HCT116 (cell line): ENCODE measurements around the gene ZRANB1. TPM values are rescaled to one million over a fixed set of nuclear protein-coding genes. Genes with fewer than 3 reads are reported as not detected.

ENCODE experiments used
- ATAC-seq: fragments of 200-7000 bp; cut with Tn5 transposase; 2 replicates; pipeline ENCODE4 v1.9.1; 2020; ENCODE audit warnings: mild to moderate bottlenecking, moderate library complexity
- BruUV-seq: library from RNA; stranded (reverse); fragments of 400-500 nt; replicated peaks from 2 replicates; lab custom pipeline; 2021; lab: Mats Ljungman, UMichigan
- CTCF ChIA-PET: fragments of 300-600 bp; sonication (Branson Sonifier 250); formaldehyde crosslinking; loops from one replicate; lab custom pipeline; 2021; ENCODE audit warnings: antibody characterized with exemption; lab: Charles Lee
- POLR2A ChIA-PET: fragments of 300-600, 350-600 bp; sonication (Branson Sonifier 250); formaldehyde crosslinking; loops from one replicate; lab custom pipeline; 2021; ENCODE audit warnings: antibody characterized with exemption; lab: Charles Lee
- RAD21 ChIA-PET, 2 experiments: fragments of 300-600 bp; sonication (Branson Sonifier 250); formaldehyde crosslinking; loops; one replicate each; lab custom pipeline; 2023; ENCODE audit warnings: low total read pairs in 2 of 2; ENCODE audit not compliant: uncharacterized antibody in 2 of 2, unreplicated experiment in 2 of 2, low non-redundant PET in 1 of 2; lab: Charles Lee
- DNase-seq: peaks from one replicate; pipeline ENCODE4 v3.0.0-alpha.2; 2010; ENCODE audit warnings: low read depth, low spot score
- H2AFZ ChIP-seq: fragments of 200-600 bp; shearing (Covaris generic), sonication (generic); 2 replicates; pipeline ENCODE4 v1.6.1; 2017; ENCODE audit warnings: low read depth, mixed run types, mixed read lengths, antibody characterized with exemption, low read length; ENCODE audit not compliant: poor library complexity, severe bottlenecking
- H3K27ac ChIP-seq: 2 replicates; pipeline ENCODE4 v1.5.1; 2012; ENCODE audit warnings: low read depth, low read length
- H3K27me3 ChIP-seq: fragments of 200-600 bp; sonication (generic); 2 replicates; pipeline ENCODE4 v1.6.1; 2016; ENCODE audit warnings: mixed run types, low read length, mixed read lengths; ENCODE audit not compliant: insufficient read depth
- H3K36me3 ChIP-seq, 2 experiments: fragments of 200-500 bp in 1 of 2; fragments of 200-600 bp in 1 of 2; sonication (Bioruptor generic) in 1 of 2; sonication (generic) in 1 of 2; 2 replicates each; pipeline versions ENCODE4 v1.5.1 to v1.6.1; 2014 to 2016; ENCODE audit warnings: low read length in 2 of 2, inconsistent platforms in 1 of 2, mixed read lengths in 1 of 2, mixed run types in 1 of 2; ENCODE audit not compliant: insufficient read depth in 2 of 2, control insufficient read depth in 1 of 2
- H3K4me1 ChIP-seq, 2 experiments: fragments of 200-600 bp in 1 of 2; sonication (generic) in 1 of 2; 2 replicates each; pipeline versions ENCODE4 v1.5.1 to v1.6.1; 2012 to 2017; ENCODE audit warnings: low read length in 2 of 2, inconsistent platforms in 1 of 2, mild to moderate bottlenecking in 1 of 2, mixed read lengths in 1 of 2, mixed run types in 1 of 2, moderate library complexity in 1 of 2; ENCODE audit not compliant: insufficient read depth in 2 of 2, control insufficient read depth in 1 of 2
- H3K4me2 ChIP-seq: fragments of 200-600 bp; sonication (generic); 2 replicates; pipeline ENCODE4 v1.6.1; 2017; ENCODE audit warnings: mixed run types, low read length, mixed read lengths
- H3K4me3 ChIP-seq, 2 experiments: fragments of 200-600 bp in 1 of 2; sonication (generic) in 1 of 2; replicated peaks in 1 of 2; 2 replicates each; pipeline ENCODE4 v1.5.1; 2011 to 2016; ENCODE audit warnings: low read length in 2 of 2, control low read depth in 1 of 2, low read depth in 1 of 2, mild to moderate bottlenecking in 1 of 2, mixed read lengths in 1 of 2, mixed run types in 1 of 2
- H3K79me2 ChIP-seq: fragments of 200-600 bp; sonication (generic); 2 replicates; pipeline ENCODE4 v1.6.1; 2017; ENCODE audit warnings: mild to moderate bottlenecking, mixed run types, low read length, moderate library complexity, mixed read lengths; ENCODE audit not compliant: insufficient read depth
- H3K9ac ChIP-seq: fragments of 200-600 bp; sonication (generic); 2 replicates; pipeline ENCODE4 v1.6.1; 2016; ENCODE audit warnings: low read length, mixed read lengths
- H3K9me2 ChIP-seq: fragments of 200-600 bp; sonication (generic), shearing (Covaris generic); 2 replicates; pipeline ENCODE4 v1.6.1; 2017; ENCODE audit warnings: mixed run types, mild to moderate bottlenecking, moderate library complexity; ENCODE audit not compliant: insufficient read depth
- H3K9me3 ChIP-seq, 2 experiments: fragments of 200-500 bp in 1 of 2; fragments of 200-600 bp in 1 of 2; sonication (Bioruptor generic) in 1 of 2; sonication (generic) in 1 of 2; 2 replicates each; pipeline ENCODE4 v1.6.1; 2014 to 2017; ENCODE audit warnings: low read length in 2 of 2, mixed read lengths in 2 of 2, inconsistent platforms in 1 of 2, low read depth in 1 of 2, mild to moderate bottlenecking in 1 of 2, mixed run types in 1 of 2, moderate library complexity in 1 of 2; ENCODE audit not compliant: control insufficient read depth in 1 of 2, insufficient read depth in 1 of 2
- H4K20me1 ChIP-seq: fragments of 200-600 bp; sonication (generic), shearing (Covaris generic); 2 replicates; pipeline ENCODE4 v1.6.1; 2017; ENCODE audit warnings: mixed run types, mild to moderate bottlenecking, moderate library complexity; ENCODE audit not compliant: insufficient read depth
- CEBPB ChIP-seq: IDR thresholded peaks from 2 replicates; pipeline ENCODE4 v1.6.1; 2012; ENCODE audit warnings: low read depth
- EGR1 ChIP-seq: IDR thresholded peaks from 2 replicates; pipeline ENCODE4 v1.6.1; 2012; ENCODE audit warnings: low read depth
- EZH2 ChIP-seq: fragments of 200-600 bp; sonication (generic); IDR thresholded peaks from 2 replicates; pipeline ENCODE4 v1.6.1; 2017; ENCODE audit warnings: antibody characterized with exemption, mixed run types
- EZH2phosphoT487 ChIP-seq: fragments of 200-600 bp; IDR thresholded peaks from 2 replicates; pipeline ENCODE4 v1.6.1; 2018; ENCODE audit warnings: antibody characterized with exemption, borderline replicate concordance
- POLR2A ChIP-seq: IDR thresholded peaks from 2 replicates; pipeline ENCODE4 v1.7.0; 2011; ENCODE audit warnings: borderline replicate concordance; ENCODE audit not compliant: insufficient read depth, insufficient read length; ENCODE audit errors: extremely low read depth
- YY1 ChIP-seq: IDR thresholded peaks from 2 replicates; pipeline ENCODE4 v1.6.1; 2011; ENCODE audit warnings: low read length, low read depth, moderate library complexity, mild to moderate bottlenecking; ENCODE audit not compliant: insufficient replicate concordance; ENCODE audit errors: extremely low read depth
- ZFX ChIP-seq: fragments of 450-650 bp; IDR thresholded peaks from 2 replicates; pipeline ENCODE4 v1.6.1; 2017
- ZNF274 ChIP-seq: fragments of 200-500 bp; sonication (Bioruptor generic); IDR thresholded peaks from 2 replicates; pipeline ENCODE4 v1.6.1; 2014; ENCODE audit warnings: mild to moderate bottlenecking, low read depth, low read length, inconsistent platforms
- intact Hi-C: fragments of 100-400 bp; cut with micrococcal nuclease; formaldehyde crosslinking; loops from 2 replicates; pipeline ENCODE4 v1.10.0; 2022
- total RNA-seq: library from RNA; stranded (reverse); gene quantifications from one replicate; pipeline ENCODE4 v1.2.1, GENCODE V29; 2021; ENCODE audit not compliant: unreplicated experiment
- TF ChIP-seq, protein P1 (sequence below): IDR thresholded peaks from 2 replicates; pipeline ENCODE4 v1.6.1; 2011; ENCODE audit warnings: mild to moderate bottlenecking, low read length, moderate library complexity; ENCODE audit not compliant: insufficient replicate concordance; ENCODE audit errors: extremely low read depth
- TF ChIP-seq, protein P2 (sequence below): IDR thresholded peaks from 2 replicates; pipeline ENCODE4 v1.6.1; 2012

ZRANB1 gene
- total RNA-seq, 1 experiment from 2014 or later: 23.9 TPM

DNA sequence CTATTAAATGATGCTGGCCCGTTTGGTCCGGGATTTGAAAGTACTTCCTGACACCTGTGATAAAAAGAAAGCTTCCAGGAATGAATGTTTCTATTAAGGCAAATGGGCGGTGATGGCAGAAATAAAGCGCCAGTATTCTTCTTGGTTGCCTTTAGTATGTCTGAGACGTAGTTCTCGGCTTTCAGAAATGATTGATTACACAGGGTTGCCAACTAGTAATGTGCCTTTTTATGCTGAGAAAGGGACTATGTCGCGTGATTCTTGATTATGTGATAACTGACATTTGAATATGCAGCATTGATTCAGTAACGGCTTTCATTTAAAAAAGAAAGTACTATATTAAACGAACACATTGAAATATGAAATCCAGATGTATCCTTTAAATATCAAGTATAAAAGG is 13.9 kb downstream of the ZRANB1 start:
- no peak overlapping the region for H3K27ac ChIP-seq
- BruUV-seq: no TSS peak
- RAD21 ChIA-PET: no interaction called here
- TF ChIP-seq EZH2: no peak
- TF ChIP-seq ZNF274: no peak
- TF ChIP-seq, protein P1, sequence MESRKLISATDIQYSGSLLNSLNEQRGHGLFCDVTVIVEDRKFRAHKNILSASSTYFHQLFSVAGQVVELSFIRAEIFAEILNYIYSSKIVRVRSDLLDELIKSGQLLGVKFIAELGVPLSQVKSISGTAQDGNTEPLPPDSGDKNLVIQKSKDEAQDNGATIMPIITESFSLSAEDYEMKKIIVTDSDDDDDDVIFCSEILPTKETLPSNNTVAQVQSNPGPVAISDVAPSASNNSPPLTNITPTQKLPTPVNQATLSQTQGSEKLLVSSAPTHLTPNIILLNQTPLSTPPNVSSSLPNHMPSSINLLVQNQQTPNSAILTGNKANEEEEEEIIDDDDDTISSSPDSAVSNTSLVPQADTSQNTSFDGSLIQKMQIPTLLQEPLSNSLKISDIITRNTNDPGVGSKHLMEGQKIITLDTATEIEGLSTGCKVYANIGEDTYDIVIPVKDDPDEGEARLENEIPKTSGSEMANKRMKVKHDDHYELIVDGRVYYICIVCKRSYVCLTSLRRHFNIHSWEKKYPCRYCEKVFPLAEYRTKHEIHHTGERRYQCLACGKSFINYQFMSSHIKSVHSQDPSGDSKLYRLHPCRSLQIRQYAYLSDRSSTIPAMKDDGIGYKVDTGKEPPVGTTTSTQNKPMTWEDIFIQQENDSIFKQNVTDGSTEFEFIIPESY: no peak
- TF ChIP-seq EZH2phosphoT487: no peak
- no peak for TF ChIP-seq EGR1
- TF ChIP-seq POLR2A: no peak
- TF ChIP-seq, protein P2, sequence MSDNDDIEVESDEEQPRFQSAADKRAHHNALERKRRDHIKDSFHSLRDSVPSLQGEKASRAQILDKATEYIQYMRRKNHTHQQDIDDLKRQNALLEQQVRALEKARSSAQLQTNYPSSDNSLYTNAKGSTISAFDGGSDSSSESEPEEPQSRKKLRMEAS: no peak
- TF ChIP-seq ZFX: no peak
- no peak for TF ChIP-seq CEBPB
- TF ChIP-seq, all 23 proteins: peak for 0
- H3K4me2 ChIP-seq: no peak overlapping the region
- no peaks in the 10 kb centered on the region for H3K27me3 ChIP-seq
- intact Hi-C loops: no loop called here
- peaks cover 21% of the 10 kb centered on the region; the same call in 1 of the 2 replicates for H4K20me1 ChIP-seq
- no peak overlapping the region for H2AFZ ChIP-seq
- H3K79me2 ChIP-seq: peaks cover 88% of the 10 kb centered on the region
- no peaks in the 10 kb centered on the region for H3K36me3 ChIP-seq
- no peak for DNase-seq
- ATAC-seq: no peak
- no peak overlapping the region for H3K4me3 ChIP-seq
- ChIA-PET CTCF (no interaction called here), POLR2A (no interaction called here)
- no peaks in the 10 kb centered on the region for H3K9me2 ChIP-seq
- H3K9ac ChIP-seq: no peak overlapping the region
- H3K9me3 ChIP-seq: no peaks in the 10 kb centered on the region
- H3K4me1 ChIP-seq: no peaks in the 10 kb centered on the region

DNA sequence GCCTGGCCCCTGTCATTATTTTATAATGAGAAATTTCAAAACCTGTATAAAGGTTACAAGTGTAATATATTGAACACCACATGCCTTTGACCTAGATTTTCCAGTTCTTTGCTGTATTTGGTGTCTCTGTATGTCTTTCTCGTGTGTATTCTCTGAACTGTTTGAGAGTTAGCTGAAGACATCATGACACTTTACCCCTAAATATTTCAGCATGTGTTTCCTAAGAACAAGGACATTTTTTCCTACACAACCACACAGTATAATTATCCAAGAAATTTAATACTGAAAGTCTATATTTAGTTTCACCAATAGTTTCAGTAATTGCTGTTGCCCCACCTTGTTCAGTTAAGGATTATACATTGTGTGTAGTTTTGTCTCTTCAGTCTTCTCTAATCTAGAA is 14.8 kb downstream of the ZRANB1 start:
- no peaks in the 10 kb centered on the region for H3K36me3 ChIP-seq
- ChIA-PET RAD21 (no interaction called here), CTCF (no interaction called here), POLR2A (no interaction called here)
- no peak overlapping the region for H3K4me2 ChIP-seq
- H3K79me2 ChIP-seq: peaks cover 89% of the 10 kb centered on the region
- H3K9me2 ChIP-seq: no peaks in the 10 kb centered on the region
- H3K27ac ChIP-seq: no peak overlapping the region
- H3K4me3 ChIP-seq: no peak overlapping the region
- no TSS peak for BruUV-seq
- no peak overlapping the region for H3K9ac ChIP-seq
- H2AFZ ChIP-seq: no peak overlapping the region
- peaks cover 21% of the 10 kb centered on the region; the same call in 1 of the 2 replicates for H4K20me1 ChIP-seq
- ATAC-seq: no peak
- H3K4me1 ChIP-seq: 0 out of 4 replicates have a peak, but pooled peaks cover 0 to under 1% of the 10 kb centered on the region in 2 experiments
- no peak for DNase-seq
- intact Hi-C loops: no loop called here
- H3K9me3 ChIP-seq: no peaks in the 10 kb centered on the region
- no peak for TF ChIP-seq YY1
- TF ChIP-seq, all 23 proteins: peak for 0
- no peaks in the 10 kb centered on the region for H3K27me3 ChIP-seq
